ENCODE data around the gene TCF19. TPM values are rescaled to one million over a fixed set of nuclear protein-coding genes. Genes with fewer than 3 reads are reported as not detected.

The TCF19 gene
- total RNA-seq, 1 donor from 2014 or later = 8.5 TPM

DNA sequence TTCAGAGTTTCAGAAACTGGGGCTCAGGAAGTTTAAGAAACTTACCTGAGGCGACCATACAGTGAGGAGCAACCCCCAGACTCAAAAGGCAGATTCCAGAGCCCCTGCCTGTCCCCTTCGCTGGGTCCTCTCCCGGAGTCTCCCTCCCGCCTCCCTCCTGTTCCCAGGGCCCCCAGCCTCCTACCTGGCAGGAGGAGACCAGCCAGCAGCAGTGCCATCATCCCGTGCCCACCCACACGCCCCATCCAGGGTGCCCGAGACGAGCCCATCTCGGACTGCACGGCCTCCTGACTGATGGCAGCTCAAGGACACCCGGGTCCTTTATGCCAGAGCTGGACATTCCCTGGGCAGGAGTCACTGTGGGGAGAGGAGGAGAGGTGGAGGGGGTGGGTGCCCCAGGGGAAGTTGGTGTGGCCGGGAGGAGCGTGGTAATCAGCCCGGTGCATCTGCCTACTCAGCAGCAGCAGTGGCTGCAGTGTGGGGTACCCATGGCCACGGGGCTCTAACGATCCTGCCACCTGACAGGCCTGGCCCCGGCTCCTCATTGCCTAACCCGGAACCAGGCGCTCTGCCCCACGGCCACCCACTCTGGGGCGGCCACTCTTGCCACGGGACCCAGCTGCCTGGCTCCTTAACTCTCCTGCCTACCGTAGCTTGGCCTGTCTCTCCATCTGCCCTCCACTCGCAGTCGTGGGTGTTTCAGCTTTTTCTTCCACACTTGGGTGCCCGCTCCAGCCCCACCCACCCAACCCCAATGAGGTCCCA, 38.1 kb upstream of the TCF19 start, which contains the start of gene CDSN:
TSS of gene CDSN (minus strand) at position 296 of the 765 bp plus-strand sequence. CDS start at position 269, 27 bp downstream.
- TF ChIP-seq, protein P1, sequence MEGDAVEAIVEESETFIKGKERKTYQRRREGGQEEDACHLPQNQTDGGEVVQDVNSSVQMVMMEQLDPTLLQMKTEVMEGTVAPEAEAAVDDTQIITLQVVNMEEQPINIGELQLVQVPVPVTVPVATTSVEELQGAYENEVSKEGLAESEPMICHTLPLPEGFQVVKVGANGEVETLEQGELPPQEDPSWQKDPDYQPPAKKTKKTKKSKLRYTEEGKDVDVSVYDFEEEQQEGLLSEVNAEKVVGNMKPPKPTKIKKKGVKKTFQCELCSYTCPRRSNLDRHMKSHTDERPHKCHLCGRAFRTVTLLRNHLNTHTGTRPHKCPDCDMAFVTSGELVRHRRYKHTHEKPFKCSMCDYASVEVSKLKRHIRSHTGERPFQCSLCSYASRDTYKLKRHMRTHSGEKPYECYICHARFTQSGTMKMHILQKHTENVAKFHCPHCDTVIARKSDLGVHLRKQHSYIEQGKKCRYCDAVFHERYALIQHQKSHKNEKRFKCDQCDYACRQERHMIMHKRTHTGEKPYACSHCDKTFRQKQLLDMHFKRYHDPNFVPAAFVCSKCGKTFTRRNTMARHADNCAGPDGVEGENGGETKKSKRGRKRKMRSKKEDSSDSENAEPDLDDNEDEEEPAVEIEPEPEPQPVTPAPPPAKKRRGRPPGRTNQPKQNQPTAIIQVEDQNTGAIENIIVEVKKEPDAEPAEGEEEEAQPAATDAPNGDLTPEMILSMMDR (IDR thresholded peaks at IDR 0.05; ENCODE audit: unreplicated experiment) = no peak
- Mint-ChIP-seq H3K27me3 (ENCODE audit: low read depth) (peaks cover 20% of the 10 kb centered on the region), H3K27ac (no peak within 1 kb of the TSS), H3K36me3 (no peaks in the 10 kb centered on the region), H3K4me3 (no peak within 1 kb of the TSS), H3K4me1 (peaks cover 27% of the 10 kb centered on the region), H3K9me3 (no peaks in the 10 kb centered on the region)
- no peak for DNase-seq (ENCODE audit: low spot score in 2 of 2, unreplicated experiment in 2 of 2)

DNA sequence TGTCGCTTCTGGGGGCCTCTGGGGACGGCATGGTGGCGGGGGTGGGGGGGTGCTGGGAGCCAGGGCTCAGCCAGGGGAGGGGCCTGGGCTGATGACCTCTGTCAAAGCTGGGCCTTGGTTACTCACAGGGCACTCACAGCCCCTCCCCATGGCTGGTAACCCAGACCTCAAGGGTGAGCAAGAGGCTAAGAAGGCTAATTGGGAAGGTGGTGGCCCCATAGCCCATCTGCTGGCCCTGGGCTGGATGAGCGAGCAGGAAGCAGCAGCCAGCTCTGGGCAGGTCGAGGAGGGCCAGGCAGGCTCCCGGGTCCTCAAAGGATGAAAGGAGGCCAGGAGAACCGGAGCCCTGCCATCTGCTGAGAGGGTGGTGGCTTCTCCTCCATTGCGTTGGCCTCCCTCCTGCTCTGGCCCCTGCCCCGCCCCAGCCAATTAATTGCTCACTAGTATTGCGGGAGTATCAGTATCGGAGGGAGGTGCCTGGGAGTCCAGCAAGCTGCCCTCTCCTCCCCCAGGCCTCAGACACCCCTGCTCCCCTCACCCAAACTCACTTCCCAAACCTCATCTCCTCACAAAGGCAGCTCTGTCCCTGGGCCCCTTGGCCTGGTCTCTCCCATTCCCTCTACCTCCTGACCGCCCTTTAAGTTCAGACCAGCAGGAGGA, 37.1 kb upstream of the TCF19 start:
- no peaks in the 10 kb centered on the region for H3K36me3 Mint-ChIP-seq
- TF ChIP-seq, protein P1 (IDR thresholded peaks at IDR 0.05; ENCODE audit: unreplicated experiment) = no peak
- H3K27me3 Mint-ChIP-seq (ENCODE audit: low read depth) = peaks cover 11% of the 10 kb centered on the region
- H3K4me1 Mint-ChIP-seq = peaks cover 25% of the 10 kb centered on the region
- H3K4me3 Mint-ChIP-seq = no peak overlapping the region
- peak overlapping the region; percentile 47 for H3K27ac Mint-ChIP-seq
- no peak for DNase-seq (ENCODE audit: low spot score in 2 of 2, unreplicated experiment in 2 of 2)
- no peaks in the 10 kb centered on the region for H3K9me3 Mint-ChIP-seq

DNA sequence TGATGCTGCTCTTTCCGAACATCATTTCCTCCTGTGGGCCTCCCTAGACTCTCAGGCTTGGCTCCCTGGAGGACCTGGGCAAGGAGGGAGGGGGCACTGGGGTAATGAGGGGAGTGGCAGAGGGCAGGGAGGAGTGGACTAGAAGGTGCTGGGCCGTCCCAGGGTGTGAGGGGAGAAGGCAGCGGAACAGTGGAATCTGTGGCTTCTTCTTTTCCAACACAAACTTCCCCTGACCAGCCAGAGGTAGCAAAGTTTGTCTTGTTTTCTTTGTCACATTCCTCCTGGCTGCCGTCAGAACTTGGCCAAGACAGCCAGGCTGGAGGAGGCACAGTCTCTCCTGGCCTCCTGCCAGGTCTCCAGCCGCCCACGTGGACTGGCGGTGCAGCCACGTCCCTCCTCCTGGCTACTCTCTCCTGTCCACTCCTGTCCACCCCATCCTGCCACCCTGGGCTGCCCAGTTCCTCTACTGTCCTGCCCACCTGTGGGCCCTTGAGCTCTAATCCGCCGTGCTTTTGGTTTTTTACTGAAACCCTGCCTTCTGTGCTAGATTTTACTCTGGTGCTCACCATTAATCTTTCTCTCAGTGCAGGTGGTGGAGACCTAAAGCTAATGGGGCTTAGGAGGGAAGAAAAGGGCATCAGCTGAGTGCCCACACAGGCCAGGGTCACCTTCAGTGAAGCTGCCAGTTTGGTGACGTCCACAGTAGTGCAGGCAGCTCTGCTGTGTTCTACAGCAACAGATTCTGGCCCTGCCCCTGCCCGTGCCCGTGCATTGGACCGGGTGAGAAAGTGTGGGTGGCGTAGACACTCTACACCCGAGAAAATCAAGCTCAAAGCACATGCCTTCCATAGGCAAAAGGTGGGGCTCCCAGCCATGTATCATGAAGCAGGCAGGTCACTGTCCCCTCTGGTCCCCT, 35.3 kb upstream of the TCF19 start:
- H3K36me3 Mint-ChIP-seq = no peaks in the 10 kb centered on the region
- no peak overlapping the region for H3K4me3 Mint-ChIP-seq
- DNase-seq (ENCODE audit: low spot score in 2 of 2, unreplicated experiment in 2 of 2) = peak; percentile 67 to 82
- H3K27me3 Mint-ChIP-seq (ENCODE audit: low read depth) = peaks cover 9% of the 10 kb centered on the region
- H3K4me1 Mint-ChIP-seq = peaks cover 34% of the 10 kb centered on the region
- peak overlapping the region; percentile 96 for H3K27ac Mint-ChIP-seq
- no peaks in the 10 kb centered on the region for H3K9me3 Mint-ChIP-seq
- TF ChIP-seq, protein P1 (IDR thresholded peaks at IDR 0.05; ENCODE audit: unreplicated experiment) = no peak

DNA sequence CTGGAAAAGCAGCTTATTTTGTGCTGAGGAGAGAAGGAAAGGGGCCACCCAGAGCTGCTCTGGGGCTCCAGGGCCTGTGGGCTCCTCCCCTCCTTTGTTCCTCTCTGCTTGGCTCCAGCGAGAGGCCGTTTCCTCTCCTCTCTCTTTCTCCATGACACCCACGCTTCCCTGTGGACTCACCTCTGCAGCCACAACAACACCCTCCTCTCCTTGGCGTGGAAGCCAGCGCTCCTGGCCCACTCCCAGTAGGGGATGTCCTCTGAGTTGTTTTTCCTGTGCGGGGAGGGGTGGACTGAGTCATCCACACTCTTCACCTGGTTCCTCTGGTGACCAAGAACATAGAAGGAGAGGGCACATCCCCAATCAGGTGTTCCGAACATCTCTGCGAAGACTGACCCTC, 33.2 kb upstream of the TCF19 start:
- TF ChIP-seq, protein P1 (IDR thresholded peaks at IDR 0.05; ENCODE audit: unreplicated experiment) = no peak
- DNase-seq (ENCODE audit: low spot score in 2 of 2, unreplicated experiment in 2 of 2) = no peak
- Mint-ChIP-seq H3K27me3 (ENCODE audit: low read depth) (peaks cover 21% of the 10 kb centered on the region), H3K9me3 (no peaks in the 10 kb centered on the region), H3K4me1 (peaks cover 36% of the 10 kb centered on the region), H3K27ac (peak overlapping the region; percentile 39), H3K4me3 (no peak overlapping the region), H3K36me3 (no peaks in the 10 kb centered on the region)

DNA sequence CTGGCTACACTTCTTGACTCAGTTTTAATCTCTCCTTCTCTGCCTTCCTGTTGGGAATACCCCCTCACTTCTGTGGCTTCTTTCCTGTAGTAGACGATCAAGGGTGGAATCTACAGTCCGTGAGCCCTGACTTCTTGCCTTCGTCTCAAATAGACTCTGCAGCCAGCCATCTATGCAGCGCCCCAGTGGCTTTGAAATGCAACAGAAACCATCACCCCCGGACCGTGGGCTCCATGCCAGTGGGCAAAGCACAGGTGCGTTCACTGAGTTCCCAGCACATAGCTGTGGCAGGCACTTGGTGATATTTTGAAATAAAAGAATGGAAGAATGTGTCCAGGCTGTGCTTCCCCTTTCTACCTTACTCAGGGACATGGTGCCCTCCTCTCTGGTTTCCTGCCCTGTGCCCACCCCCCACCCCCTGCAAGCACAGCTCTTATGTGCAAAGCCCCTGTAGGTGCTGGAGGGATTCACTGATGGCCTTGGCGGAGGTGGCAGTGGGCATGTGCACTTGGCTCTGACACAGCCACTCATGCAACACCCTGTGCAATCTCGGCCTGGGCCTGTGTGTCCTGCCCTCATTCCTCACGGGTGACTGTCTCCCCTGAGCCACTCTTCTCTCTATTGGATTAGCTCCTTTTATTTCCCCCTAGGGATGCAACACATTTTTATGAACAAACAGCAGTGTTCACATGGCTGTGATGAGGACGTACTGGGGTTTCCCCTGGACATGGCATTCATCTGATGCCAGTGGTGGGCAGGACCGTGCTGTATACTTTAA, 32.6 kb upstream of the TCF19 start:
- H3K27ac Mint-ChIP-seq = peak overlapping the region; percentile 40
- no peak overlapping the region for H3K4me3 Mint-ChIP-seq
- no peak for DNase-seq (ENCODE audit: low spot score in 2 of 2, unreplicated experiment in 2 of 2)
- H3K4me1 Mint-ChIP-seq = peaks cover 36% of the 10 kb centered on the region
- H3K9me3 Mint-ChIP-seq = no peaks in the 10 kb centered on the region
- no peaks in the 10 kb centered on the region for H3K36me3 Mint-ChIP-seq
- peaks cover 21% of the 10 kb centered on the region for H3K27me3 Mint-ChIP-seq (ENCODE audit: low read depth)
- TF ChIP-seq, protein P1 (IDR thresholded peaks at IDR 0.05; ENCODE audit: unreplicated experiment) = no peak

Data from mesothelial cell of epicardium (in vitro differentiated cells).